ENCODE data around the gene PLLP. TPM values are rescaled to one million over a fixed set of nuclear protein-coding genes. Genes with fewer than 3 reads are reported as not detected.

The PLLP gene
- total and polyA plus RNA-seq, 9 of the 15 experiments (the other 6 are each of a cell fraction or from before 2014, with no cell fraction given): 0.09 to 0.96 (median 0.27) TPM

GRCh38 chr16:57268804-57269800 is 15.4 kb downstream of the PLLP start (continued):
- TF ChIP-seq MED1 (CRISPR knock-in tag; IDR thresholded peaks at IDR 0.05; ENCODE audit: borderline replicate concordance) (no peak), ESRRB (CRISPR knock-in tag; IDR thresholded peaks at IDR 0.05; ENCODE audit: borderline replicate concordance) (no peak), STAG1 (CRISPR knock-in tag; IDR thresholded peaks at IDR 0.05; ENCODE audit: borderline replicate concordance) (no peak), ZNF511 (CRISPR knock-in tag; IDR thresholded peaks at IDR 0.05) (no peak), TSC22D4 (tag; IDR thresholded peaks at IDR 0.05) (no peak), ETV1 (tag; conservative IDR thresholded peaks at IDR 0.05; ENCODE audit: low read depth) (no peak), PRPF4 (IDR thresholded peaks at IDR 0.05; ENCODE audit: insufficient read depth, low read depth, low read length, poor library complexity, severe bottlenecking) (no peak), PKNOX1 (IDR thresholded peaks at IDR 0.05) (peak; percentile 74), GTF2A2 (tag; IDR thresholded peaks at IDR 0.05) (no peak; the same call in 1 of the 2 replicates), NCOA6 (IDR thresholded peaks at IDR 0.05) (no peak), STAT5B (CRISPR knock-in tag; IDR thresholded peaks at IDR 0.05) (no peak), ELF1 (tag; IDR thresholded peaks at IDR 0.05) (no peak), ELK1 (CRISPR knock-in tag; IDR thresholded peaks at IDR 0.05) (no peak), ZNF354B (CRISPR knock-in tag; IDR thresholded peaks at IDR 0.05) (no peak), REST (IDR thresholded peaks at IDR 0.05; ENCODE audit: borderline replicate concordance) (no peak; the same call in 1 of the 2 replicates), REST (CRISPR knock-in tag; IDR thresholded peaks at IDR 0.05; ENCODE audit: low read depth) (no peak), HMGN3 (IDR thresholded peaks at IDR 0.05; ENCODE audit: borderline replicate concordance, extremely low read depth, insufficient read length, low read depth, low read length) (no peak)

Data from K562 (cell line).